Right lung (tissue), 10 donors: ENCODE data around the gene IRGC. TPM values are rescaled to one million over a fixed set of nuclear protein-coding genes. Genes with fewer than 3 reads are reported as not detected.
"Not testable (repeated sequence)": the region's sequence is repeated elsewhere in the genome, so short reads cannot be mapped to it uniquely, and the experiment has no call there.

Experiments used
- DNase-seq, 2 donors: peaks; one replicate each; pipeline ENCODE4 v3.0.0-alpha.2; 2013
- long read RNA-seq, 8 donors: transcript quantifications; one replicate each; lab custom pipeline, GENCODE V29; 2026
- polyA plus RNA-seq, 5 donors: library from polyadenylated mRNA; unstranded; fragments of 120-200 nt; gene quantifications; one replicate each; pipeline versions ENCODE4 v1.2.1 to v1.2.3, GENCODE V29; 2013; ENCODE audit warnings: inconsistent platforms in 1 of 5, low replicate concordance in 1 of 5; ENCODE audit not compliant: insufficient read length in 5 of 5, insufficient read depth in 1 of 5

The IRGC gene, protein sequence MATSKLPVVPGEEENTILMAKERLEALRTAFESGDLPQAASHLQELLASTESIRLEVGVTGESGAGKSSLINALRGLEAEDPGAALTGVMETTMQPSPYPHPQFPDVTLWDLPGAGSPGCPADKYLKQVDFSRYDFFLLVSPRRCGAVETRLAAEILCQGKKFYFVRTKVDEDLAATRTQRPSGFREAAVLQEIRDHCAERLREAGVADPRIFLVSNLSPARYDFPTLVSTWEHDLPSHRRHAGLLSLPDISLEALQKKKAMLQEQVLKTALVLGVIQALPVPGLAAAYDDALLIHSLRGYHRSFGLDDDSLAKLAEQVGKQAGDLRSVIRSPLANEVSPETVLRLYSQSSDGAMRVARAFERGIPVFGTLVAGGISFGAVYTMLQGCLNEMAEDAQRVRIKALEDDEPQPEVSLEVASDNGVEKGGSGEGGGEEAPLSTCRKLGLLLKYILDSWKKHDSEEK
- polyA plus RNA-seq, result not detected
- long read RNA-seq, donor 1, result 0 reads
- long read RNA-seq, donor 2, result 0 reads
- long read RNA-seq, donor 3, result 0 reads
- long read RNA-seq, donor 4, result 0 reads
- long read RNA-seq, donor 5, result 0 reads
- long read RNA-seq, donor 6, result 0 reads
- long read RNA-seq, donor 7, result 0 reads
- long read RNA-seq, donor 8, result 0 reads

DNA sequence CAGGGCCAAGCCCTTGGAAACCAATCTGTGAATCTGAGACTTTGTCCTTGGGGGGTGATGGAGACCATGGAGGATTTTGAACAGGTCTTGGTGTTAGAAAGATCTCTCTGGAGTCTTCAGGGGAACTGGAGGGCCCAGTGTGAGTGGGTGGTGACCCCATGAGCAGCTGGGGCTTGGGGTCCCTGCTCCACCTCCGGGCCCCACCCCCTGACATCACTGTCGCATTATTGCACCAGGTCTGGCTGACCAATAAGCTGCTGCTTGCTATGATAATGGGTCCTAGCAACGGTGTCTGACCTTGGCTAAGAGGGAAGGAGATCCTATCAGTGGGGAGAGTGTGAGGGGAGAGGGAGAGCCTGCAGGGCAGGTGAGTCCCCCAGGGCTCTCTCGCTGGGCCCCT lies at the start of gene IRGC:
Gene IRGC (plus strand): TSS at position 301 of the 400 bp plus-strand sequence. CDS start 2,483 bp downstream, outside the sequence.
- DNase-seq, result no peak

GRCh38 chr19:43667126-43667875 lies 48.6 kb upstream of the IRGC start:
- DNase-seq, result peak in 1 of 2 donors; percentile 10

- DNase-seq, result no peak
Measured at GRCh38 chr19:43667876-43668405, 47.9 kb upstream of the IRGC start.

DNA sequence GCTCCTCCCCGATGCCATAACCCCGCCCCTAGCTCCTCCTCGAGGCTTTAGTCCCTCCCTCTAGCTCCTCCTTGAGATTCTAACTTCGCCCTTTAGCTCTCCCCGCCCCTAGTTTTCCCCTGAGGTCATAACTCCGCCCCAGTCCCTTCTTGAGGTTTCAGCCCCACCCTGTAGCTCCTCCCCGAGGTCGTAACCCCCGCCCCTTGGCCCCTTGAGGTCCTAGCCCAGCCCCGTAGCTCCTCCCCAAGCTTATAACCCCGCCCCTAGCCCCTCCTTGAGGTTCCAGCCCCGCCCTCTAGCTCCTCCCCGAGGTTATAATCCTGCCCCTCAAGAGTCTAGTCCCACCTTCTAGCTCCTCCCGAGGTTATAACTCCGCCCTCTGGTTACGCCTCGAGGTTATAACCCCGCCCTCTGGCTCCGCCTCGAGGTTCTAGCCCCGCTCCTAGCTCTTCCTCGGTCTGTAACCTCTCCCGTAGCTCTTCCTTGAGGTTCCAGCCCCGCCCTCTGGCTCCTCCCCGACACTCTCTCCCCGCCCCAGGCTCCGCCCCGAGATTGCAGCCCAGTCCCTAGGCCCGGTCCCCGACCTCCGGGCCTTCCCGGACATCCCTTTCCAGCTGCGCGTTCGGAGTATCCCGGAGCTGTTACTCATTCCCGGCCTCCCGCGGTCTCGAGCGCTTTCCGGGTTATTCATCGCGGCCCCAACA lies 47.3 kb upstream of the IRGC start:
- DNase-seq, result peak; percentile 96 to 97

GRCh38 chr19:43672061-43672679 lies 43.7 kb upstream of the IRGC start:
- no peak for DNase-seq

- no peak for DNase-seq
Measured at GRCh38 chr19:43673637-43674036, 42.2 kb upstream of the IRGC start.

DNA sequence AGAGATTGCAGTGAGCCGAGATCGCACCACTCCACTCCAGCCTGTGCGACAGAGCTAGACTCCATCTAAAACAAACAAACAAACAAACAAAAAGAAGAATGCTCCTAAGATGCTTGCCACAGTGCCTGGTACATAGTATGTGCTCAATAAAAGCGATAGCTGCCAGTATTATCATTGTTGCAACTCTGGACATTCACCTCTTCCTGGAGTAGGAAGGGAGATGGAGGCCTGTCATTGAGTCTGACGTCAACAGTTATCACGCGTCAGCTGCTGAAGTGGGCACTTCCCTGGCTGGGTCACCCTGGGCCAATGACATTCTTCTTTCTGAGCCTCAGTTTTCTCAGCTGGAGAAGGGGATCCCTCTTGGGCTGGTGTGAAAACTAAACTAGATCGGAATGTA lies 41.7 kb upstream of the IRGC start:
- DNase-seq, result no peak

GRCh38 chr19:43674596-43674995 lies 41.3 kb upstream of the IRGC start:
- DNase-seq, result no peak

GRCh38 chr19:43675269-43675879 lies 40.5 kb upstream of the IRGC start:
- DNase-seq, result no peak

DNA sequence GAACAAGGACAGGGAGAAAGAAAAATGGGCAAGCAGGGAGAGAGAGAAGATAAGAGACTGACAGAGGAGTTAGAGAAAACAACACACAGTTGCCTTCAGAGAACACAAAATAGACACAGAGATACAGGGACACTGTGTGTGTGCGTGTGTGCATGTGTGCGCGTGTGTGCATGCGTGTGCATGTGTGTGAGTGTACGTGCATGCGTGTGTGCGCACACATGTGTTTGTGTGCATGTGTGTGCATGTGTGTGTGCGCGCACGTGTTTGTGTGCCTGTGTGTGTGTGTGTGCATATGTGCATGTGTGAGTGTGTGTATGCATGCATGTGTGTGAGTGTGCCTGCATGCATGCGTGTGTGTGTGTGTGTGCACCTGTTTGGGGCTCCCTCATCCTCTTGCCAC lies 40.0 kb upstream of the IRGC start:
- no peak for DNase-seq

DNA sequence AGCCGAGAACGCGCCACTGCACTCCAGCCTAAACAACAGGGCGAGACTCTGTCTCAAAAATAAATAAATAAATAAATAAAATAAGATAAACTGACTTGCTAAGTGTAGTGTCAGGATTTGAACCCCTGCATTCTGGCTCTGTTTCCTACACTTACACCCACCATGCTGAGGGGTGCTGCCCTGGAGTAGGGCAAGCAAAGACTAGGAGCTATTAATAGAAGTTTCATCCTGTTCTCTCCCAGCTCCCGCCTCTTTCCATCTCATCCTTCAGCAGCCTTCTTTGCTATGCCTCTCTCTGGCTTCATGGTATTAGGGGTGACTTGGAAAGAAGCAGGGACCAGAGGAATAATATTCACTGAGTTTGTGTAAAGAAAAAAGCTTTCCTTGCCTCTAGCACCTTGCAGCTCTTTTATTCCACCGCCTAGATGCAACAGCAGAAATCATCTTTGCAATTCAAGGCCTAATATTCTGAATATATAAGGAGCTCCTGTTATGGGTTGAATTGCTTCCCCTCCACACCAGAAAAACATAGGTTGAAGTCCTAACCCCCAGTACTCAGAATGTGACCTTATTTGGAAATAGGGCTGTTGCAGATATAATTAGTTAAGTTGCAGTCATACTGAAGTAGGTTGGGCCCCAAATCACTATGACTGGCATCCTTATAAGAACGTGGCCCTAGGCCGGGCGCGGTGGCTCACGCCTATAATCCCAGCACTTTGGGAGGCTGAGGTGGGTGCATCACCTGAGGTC lies 37.2 kb upstream of the IRGC start:
- DNase-seq, result no peak

- DNase-seq, result no peak
Measured at GRCh38 chr19:43681821-43682220, 34.1 kb upstream of the IRGC start.

DNA sequence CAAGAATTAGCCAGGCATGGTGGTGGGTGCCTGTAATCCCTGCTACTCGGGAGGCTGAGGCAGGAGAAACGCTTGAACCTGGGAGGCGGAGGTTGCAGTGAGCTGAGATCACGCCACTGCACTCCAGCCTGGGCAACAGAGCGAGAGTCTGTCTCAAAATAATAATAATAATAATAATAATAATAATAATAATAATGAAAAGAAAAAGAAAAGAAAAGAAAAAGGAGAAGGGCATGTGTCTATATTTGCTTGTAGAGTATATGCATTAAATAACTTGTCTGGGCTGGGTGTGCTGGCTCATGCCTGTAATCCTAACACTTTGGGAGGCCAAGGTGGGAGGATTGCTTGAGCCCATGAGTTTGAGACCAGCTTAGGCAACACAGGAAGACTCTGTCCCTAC lies 33.6 kb upstream of the IRGC start:
- DNase-seq, result not testable (repeated sequence)

DNA sequence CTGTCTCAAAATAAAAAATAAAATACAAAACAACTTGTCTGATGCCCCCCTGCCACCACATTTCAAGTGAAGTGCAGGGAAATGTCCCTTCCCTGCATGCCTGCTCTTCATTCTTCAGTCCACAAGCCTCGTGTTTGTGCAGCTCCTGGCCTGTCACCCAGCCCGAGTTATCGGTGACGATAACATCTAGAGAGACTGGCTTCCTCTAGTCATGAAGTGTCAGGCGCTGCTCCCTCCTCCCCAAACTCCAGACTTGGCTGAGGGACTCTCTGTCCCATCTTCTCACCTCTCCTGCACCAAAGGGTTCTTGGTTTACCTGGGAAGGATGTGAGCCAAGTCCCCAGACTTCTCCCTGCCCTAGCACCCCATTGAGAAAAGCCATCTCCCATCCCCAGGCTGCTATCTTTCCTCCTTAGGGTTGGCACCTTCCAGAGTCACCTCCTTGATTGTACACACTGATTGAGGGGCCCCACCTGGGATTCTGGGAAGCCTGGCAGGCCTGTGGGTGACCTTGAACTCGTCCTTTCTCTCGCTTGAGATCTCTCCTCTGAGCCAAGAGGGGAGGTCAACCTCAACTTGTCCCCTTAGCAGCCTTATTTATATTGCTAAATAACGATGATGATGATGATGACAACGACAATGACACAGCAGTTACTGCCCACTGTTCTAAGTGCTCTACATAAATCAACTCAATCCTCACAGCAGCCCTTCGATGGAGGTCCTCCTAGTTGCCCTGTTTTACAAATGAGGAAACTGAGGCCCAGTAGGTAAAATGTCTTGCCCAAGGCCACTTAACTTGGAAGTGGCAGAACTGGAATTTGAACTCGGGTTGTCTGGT lies 32.8 kb upstream of the IRGC start:
- DNase-seq, result no peak

DNA sequence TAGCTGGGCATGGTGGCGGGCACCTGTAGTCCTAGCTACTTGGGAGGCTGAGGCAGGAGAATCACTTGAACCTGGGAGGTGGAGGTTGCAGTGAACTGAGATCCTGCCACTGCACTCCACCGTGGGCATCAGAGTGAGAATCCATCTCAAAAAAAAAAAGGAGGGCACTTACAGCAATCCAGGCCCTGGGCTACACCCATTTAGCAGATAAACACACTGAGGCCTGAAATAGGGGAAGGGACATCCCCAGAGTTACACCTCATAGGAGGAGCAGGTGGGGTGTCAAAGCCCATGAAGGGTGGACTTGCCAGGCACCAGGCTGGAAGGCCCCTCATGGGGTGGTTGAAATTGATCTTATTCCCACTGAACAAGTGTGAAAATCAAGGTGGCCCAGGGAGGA lies 32.0 kb upstream of the IRGC start:
- no peak for DNase-seq

DNA sequence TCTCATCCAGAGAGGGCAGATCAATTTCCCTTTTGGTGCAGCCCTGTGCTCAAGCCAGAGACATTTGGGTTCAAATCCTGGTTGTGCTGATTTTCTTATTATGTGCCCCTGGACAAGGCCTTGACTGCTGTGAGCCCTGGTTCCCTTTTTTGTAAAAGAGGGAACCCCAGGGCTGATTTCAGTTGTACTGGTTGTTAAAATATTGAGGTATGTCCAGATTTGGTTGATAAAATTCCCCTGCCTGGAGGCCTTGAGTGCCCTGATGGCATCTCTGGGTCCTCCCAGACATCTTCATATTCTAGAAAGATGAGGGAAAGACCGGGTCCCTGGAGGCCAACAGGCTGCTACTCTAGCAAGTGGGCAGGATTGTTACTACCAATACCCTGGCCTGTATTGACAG lies 31.6 kb upstream of the IRGC start:
- DNase-seq, result no peak

DNA sequence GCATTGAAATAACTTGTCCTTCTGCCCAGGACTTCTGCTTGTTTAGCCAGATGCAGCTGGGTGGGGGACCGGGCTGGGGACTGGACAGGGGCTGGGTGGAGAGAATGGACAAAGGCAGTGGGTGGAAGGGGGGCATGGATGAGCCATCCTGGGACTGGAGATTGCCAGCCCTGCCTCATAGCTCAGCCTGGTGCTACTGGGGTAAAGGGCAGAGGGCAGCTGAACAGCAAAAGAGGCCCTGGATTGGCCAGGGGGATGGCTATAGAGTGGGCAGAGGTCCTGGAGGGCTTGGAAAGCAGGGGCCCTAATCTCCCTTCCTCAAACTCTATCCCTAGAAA lies 28.2 kb upstream of the IRGC start:
- no peak for DNase-seq

- DNase-seq, result no peak
Measured at GRCh38 chr19:43688059-43688701, 27.7 kb upstream of the IRGC start.

GRCh38 chr19:43690444-43690843 lies 25.4 kb upstream of the IRGC start:
- no peak for DNase-seq
